Cardiac fibroblast (primary cell): ENCODE results near the gene CDH22.

ENCODE experiments used
- DNase-seq, 2 donors: peaks; one replicate each; pipeline versions ENCODE4 v3.0.0 to v3.0.0-alpha.2; 2010; ENCODE audit warnings: low read depth in 2 of 2
- H3K4me3 ChIP-seq, 2 donors: replicated peaks in 1 of 2; 1 replicate in 1 of 2; 2 replicates in 1 of 2; pipeline ENCODE4 v1.5.1; 2011; ENCODE audit warnings: low read depth in 2 of 2, low read length in 2 of 2, mild to moderate bottlenecking in 2 of 2, moderate library complexity in 1 of 2
- TF ChIP-seq, protein P1 (sequence below): IDR thresholded peaks from one replicate; pipeline ENCODE4 v1.5.1; 2011; ENCODE audit warnings: low read depth, mild to moderate bottlenecking, low read length, inconsistent platforms

CDH22 gene

DNA sequence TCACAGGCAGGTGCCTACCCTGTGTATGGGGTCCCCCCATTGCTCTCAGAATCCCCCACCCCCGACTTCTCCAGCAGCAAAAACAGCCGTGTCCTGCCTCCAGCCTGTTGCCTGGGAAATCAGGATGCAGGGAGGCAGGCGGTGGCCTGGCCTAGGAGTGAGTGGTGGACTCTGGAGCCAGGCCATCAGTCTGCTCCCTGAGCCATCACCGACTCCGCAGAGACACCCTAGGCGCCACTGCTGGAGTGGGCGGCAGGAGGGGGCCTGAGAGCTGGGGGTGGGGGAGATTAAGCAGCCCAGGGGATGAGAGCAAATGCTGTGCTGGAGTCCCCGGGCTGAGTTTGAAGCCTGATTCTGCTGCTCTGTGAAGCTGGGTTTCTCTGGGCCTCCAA is 97.0 kb downstream of the CDH22 start:
- H3K4me3 ChIP-seq, result no peak overlapping the region
- TF ChIP-seq, protein P1, sequence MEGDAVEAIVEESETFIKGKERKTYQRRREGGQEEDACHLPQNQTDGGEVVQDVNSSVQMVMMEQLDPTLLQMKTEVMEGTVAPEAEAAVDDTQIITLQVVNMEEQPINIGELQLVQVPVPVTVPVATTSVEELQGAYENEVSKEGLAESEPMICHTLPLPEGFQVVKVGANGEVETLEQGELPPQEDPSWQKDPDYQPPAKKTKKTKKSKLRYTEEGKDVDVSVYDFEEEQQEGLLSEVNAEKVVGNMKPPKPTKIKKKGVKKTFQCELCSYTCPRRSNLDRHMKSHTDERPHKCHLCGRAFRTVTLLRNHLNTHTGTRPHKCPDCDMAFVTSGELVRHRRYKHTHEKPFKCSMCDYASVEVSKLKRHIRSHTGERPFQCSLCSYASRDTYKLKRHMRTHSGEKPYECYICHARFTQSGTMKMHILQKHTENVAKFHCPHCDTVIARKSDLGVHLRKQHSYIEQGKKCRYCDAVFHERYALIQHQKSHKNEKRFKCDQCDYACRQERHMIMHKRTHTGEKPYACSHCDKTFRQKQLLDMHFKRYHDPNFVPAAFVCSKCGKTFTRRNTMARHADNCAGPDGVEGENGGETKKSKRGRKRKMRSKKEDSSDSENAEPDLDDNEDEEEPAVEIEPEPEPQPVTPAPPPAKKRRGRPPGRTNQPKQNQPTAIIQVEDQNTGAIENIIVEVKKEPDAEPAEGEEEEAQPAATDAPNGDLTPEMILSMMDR, result no peak

DNA sequence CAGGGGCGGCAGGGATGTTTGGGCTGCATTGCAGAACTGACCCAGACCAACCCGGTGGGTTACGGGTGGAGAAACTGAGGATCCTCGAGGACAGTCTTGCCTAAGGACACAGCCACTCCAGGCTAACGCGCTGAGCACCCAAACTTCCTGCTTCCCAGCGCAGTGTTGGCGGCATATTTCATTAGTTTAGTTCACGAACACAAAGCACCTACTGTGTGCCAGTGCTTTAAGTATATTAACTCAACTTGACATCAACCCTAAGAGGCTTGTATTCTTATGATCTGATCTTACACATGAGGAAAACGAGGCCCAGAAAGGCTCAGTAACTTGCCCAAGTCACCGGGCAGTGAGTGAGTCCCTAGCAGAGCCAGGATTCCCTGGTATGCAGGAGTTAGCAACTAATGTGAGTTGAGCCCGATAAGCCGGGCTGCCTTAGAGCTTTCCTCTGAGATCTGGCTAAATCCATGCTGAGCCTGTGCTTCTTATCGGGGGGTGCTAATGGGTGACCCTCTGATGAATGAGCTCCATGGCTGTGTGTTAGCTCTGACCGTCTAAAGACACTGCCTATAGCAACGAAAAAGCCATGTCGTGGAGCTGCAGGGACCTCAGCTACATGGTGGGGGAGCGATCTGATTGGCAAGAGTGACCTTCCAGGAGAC is 97.5 kb downstream of the CDH22 start:
- DNase-seq, result no peak
- TF ChIP-seq, protein P1, result no peak

More for the DNA sequence above, 97.0 kb downstream of the CDH22 start:
- no peak for DNase-seq

DNA sequence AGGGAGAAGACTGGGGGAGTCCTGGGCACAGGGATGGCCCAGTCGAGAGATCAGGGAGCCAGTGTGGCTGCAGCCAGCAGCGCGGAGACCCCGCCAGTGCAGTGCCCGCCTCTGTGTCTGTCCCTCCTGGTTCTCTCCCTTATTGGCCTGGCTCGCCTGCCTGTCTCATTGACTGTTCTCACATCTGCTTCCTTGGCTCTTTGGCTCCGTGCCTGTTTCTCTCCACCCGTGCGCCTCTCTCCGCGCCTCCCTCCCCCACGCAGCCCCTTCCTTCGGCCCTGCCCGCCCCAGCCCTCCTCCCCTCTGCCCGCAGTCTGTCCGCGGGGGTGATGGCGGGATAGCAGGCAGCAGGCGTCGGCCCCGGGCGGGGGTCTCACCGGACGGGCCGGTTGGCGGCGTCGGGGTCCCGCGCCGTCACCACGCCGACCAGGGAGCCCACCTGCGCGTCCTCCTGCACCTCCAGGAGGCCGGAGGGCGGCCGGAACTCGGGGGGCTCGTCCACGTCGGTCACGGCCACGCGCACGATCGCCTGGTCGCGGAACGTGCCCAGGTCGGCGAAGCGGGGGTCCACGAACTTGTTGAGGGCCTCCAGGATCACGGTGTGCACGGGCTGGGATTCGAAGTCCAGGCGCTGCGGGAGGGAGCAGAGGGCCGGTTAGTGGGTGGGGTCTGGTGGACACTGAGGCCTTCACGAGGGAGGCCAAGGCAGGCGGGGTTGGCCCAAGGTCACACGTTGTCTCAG is 98.2 kb downstream of the CDH22 start:
- H3K4me3 ChIP-seq, result no peak overlapping the region
- DNase-seq, result peak in 1 of 2 donors; percentile 6
- TF ChIP-seq, protein P1, result no peak

More for the DNA sequence above, 97.5 kb downstream of the CDH22 start:
- H3K4me3 ChIP-seq, result no peak overlapping the region

DNA sequence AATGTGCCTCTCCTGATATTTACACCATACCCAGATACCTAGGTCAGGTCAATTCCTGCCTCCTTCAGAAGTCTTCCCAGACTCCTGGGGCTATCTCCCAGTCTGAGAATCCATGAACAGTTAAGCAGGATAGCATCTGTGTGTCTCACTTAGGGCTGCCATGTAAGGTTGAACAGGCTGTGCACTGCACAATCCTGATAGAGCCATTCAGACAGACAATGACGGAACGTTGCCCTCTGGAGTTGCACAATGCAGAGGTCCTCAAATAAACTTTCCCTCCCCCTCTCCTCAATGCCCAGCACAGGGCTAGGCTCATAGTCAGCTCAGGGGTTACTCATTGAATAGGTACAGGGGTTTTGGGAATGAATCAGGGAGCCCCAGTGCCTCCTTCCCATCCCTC is 100.5 kb downstream of the CDH22 start:
- TF ChIP-seq, protein P1, result no peak
- H3K4me3 ChIP-seq, result no peak overlapping the region
- no peak for DNase-seq

DNA sequence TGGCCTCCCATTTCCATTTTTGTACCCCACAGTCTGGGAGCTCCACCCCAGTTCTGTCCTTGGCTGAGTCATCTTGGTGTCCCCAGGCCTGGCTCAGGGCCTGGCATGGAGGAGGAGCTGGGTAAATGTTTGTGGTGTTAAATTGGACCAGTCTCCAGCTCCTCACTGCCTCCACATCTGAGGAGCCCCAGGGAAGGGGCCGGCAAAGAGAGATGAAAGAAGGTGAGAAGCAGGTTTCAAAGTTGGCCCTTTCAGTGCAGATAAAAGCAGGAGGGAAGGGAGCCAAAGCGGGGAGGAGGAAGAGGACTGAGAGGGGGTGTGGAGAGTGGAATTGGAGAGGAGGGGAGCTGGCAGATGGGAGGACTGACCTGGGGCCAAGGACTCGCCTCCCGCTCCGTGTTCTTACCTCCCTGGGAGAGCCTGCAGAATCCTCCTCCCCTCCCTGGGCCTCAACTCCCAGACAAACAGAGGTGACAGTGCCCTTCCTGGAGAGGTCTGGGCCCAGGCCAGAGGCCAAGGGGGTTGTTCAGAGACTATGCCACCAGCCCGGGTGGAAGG is 101.2 kb downstream of the CDH22 start:
- DNase-seq, result no peak
- H3K4me3 ChIP-seq, result no peak overlapping the region
- TF ChIP-seq, protein P1, result no peak

DNA sequence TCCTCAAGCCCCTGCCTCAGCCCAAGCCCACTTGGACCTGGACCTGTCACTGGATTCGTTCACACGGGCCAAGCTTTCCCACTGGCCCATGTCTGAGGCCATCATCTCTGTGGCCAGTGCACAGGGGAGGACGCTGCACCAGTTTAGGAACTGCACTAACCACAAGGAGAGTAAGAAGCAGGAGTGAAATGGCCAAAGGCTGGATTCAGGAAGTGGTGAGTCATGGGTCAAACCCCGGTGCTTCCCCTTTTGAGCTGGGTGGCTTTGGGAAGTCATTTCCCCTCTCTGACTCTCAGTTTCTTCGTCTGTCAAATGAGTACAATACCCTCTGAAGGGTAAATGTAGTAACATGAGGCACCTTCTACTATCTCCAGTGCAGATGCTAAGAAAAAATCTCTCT is 102.3 kb downstream of the CDH22 start:
- no peak overlapping the region for H3K4me3 ChIP-seq
- peak; percentile 57 to 70 for DNase-seq
- TF ChIP-seq, protein P1, result no peak
